Measurements from ENCODE around the gene PREX1.
"Not testable (repeated sequence)": the region's sequence is repeated elsewhere in the genome, so short reads cannot be mapped to it uniquely, and the experiment has no call there.

PREX1 gene

GRCh38 chr20:48604426-48604825 is 223.4 kb downstream of the PREX1 start:
- DNase-seq (ENCODE audit: low read depth in 2 of 2), result no peak

- DNase-seq (ENCODE audit: low read depth in 2 of 2), result no peak
Observed at GRCh38 chr20:48603819-48604405, 223.9 kb downstream of the PREX1 start.

- DNase-seq (ENCODE audit: low read depth in 2 of 2), result no peak
Observed at GRCh38 chr20:48603116-48603818, 224.5 kb downstream of the PREX1 start.

GRCh38 chr20:48601798-48602197 is 226.0 kb downstream of the PREX1 start:
- no peak for DNase-seq (ENCODE audit: low read depth in 2 of 2)

GRCh38 chr20:48600470-48600945 is 227.3 kb downstream of the PREX1 start:
- no peak for DNase-seq (ENCODE audit: low read depth in 2 of 2)

GRCh38 chr20:48599748-48600469 is 227.9 kb downstream of the PREX1 start:
- DNase-seq (ENCODE audit: low read depth in 2 of 2), result no peak

GRCh38 chr20:48599106-48599747 is 228.6 kb downstream of the PREX1 start:
- DNase-seq (ENCODE audit: low read depth in 2 of 2), result no peak

- DNase-seq (ENCODE audit: low read depth in 2 of 2), result not testable (repeated sequence)
Observed at GRCh38 chr20:48598303-48598941, 229.4 kb downstream of the PREX1 start.

GRCh38 chr20:48597521-48598302 is 230.1 kb downstream of the PREX1 start:
- no peak for DNase-seq (ENCODE audit: low read depth in 2 of 2)

- DNase-seq (ENCODE audit: low read depth in 2 of 2), result no peak
Observed at GRCh38 chr20:48596334-48596898, 231.4 kb downstream of the PREX1 start.

- no peak for DNase-seq (ENCODE audit: low read depth in 2 of 2)
Observed at GRCh38 chr20:48595495-48596333, 232.1 kb downstream of the PREX1 start.

- DNase-seq (ENCODE audit: low read depth in 2 of 2), result no peak
Observed at GRCh38 chr20:48594533-48594932, 233.3 kb downstream of the PREX1 start.

- no peak for DNase-seq (ENCODE audit: low read depth in 2 of 2)
Observed at GRCh38 chr20:48592107-48592940, 235.5 kb downstream of the PREX1 start.

GRCh38 chr20:48586730-48587129 is 241.1 kb downstream of the PREX1 start:
- no peak for DNase-seq (ENCODE audit: low read depth in 2 of 2)

GRCh38 chr20:48585061-48585870 is 242.5 kb downstream of the PREX1 start:
- no peak for DNase-seq (ENCODE audit: low read depth in 2 of 2)

- DNase-seq (ENCODE audit: low read depth in 2 of 2), result no peak
Observed at GRCh38 chr20:48584391-48585060, 243.3 kb downstream of the PREX1 start.

- no peak for DNase-seq (ENCODE audit: low read depth in 2 of 2)
Observed at GRCh38 chr20:48583801-48584200, 244.0 kb downstream of the PREX1 start.
